Endodermal cell (in vitro differentiated cells): ENCODE data around the gene ADCY3. TPM values are rescaled to one million over a fixed set of nuclear protein-coding genes. Genes with fewer than 3 reads are reported as not detected.
A peak's percentile ranks its signal among the peaks of the same experiment; 100 is the strongest.

ENCODE experiments used
- DNase-seq: peaks from one replicate; pipeline ENCODE4 v3.0.0-alpha.2; 2017
- H3K27ac ChIP-seq: 2 replicates; pipeline ENCODE4 v1.5.1; 2013; ENCODE audit warnings: mild to moderate bottlenecking, low read depth, low read length, moderate library complexity
- H3K27me3 ChIP-seq: 2 replicates; pipeline ENCODE4 v1.6.1; 2013; ENCODE audit warnings: mild to moderate bottlenecking, low read length, moderate library complexity; ENCODE audit not compliant: insufficient read depth, control insufficient read depth, poor library complexity, severe bottlenecking
- H3K36me3 ChIP-seq: 2 replicates; pipeline ENCODE4 v1.7.0; 2013; ENCODE audit warnings: mild to moderate bottlenecking, low read length, moderate library complexity; ENCODE audit not compliant: control insufficient read depth, insufficient read depth
- H3K4me1 ChIP-seq: one replicate; pipeline ENCODE4 v1.7.0; 2013; ENCODE audit warnings: low read length; ENCODE audit not compliant: control insufficient read depth, insufficient read depth
- H3K4me3 ChIP-seq: 2 replicates; pipeline ENCODE4 v1.5.1; 2013; ENCODE audit warnings: mild to moderate bottlenecking, low read length, moderate library complexity
- H3K9ac ChIP-seq: 2 replicates; pipeline ENCODE4 v1.6.1; 2013; ENCODE audit warnings: mild to moderate bottlenecking, low read length, moderate library complexity; ENCODE audit not compliant: poor library complexity, severe bottlenecking; ENCODE audit errors: extremely low read depth
- H3K9me3 ChIP-seq: 2 replicates; pipeline ENCODE4 v1.6.1; 2013; ENCODE audit warnings: mild to moderate bottlenecking, low read length, moderate library complexity; ENCODE audit not compliant: control insufficient read depth
- H3K27ac Mint-ChIP-seq: 2 replicates; pipeline ENCODE4 v1.8.0; 2020; ENCODE audit warnings: mixed read lengths
- H3K27me3 Mint-ChIP-seq: 2 replicates; pipeline ENCODE4 v1.8.0; 2021; ENCODE audit warnings: mild to moderate bottlenecking, mixed read lengths; ENCODE audit not compliant: insufficient read depth
- H3K36me3 Mint-ChIP-seq: 2 replicates; pipeline ENCODE4 v1.8.0; 2020; ENCODE audit warnings: low read depth, mixed read lengths
- H3K4me1 Mint-ChIP-seq: 2 replicates; pipeline ENCODE4 v1.8.0; 2020; ENCODE audit warnings: mixed read lengths
- H3K4me3 Mint-ChIP-seq: 2 replicates; pipeline ENCODE4 v1.8.0; 2020; ENCODE audit warnings: mild to moderate bottlenecking, moderate library complexity, mixed read lengths
- H3K9me3 Mint-ChIP-seq: 2 replicates; pipeline ENCODE4 v1.8.0; 2020; ENCODE audit warnings: mild to moderate bottlenecking, mixed read lengths
- WGBS, 2 experiments: methylation state at CpG; one replicate each; pipeline versions ENCODE4 v1.1.5 to v1.1.7; 2013; ENCODE audit warnings: missing lambda C conversion rate in 2 of 2, mixed read lengths in 1 of 2; ENCODE audit not compliant: insufficient coverage in 1 of 2, insufficient read length in 1 of 2; 5-methylcytosine and 5-hydroxymethylcytosine counted together
- total RNA-seq, 2 donors: library from RNA; stranded (reverse); fragmentation: NEBNext Ultra II Directional in 1 of 2; extraction: Animal tissue kit (Norgen Biotek cat#: 25700) in 1 of 2; gene quantifications; 2 replicates in 1 of 2; 3 replicates in 1 of 2; pipeline ENCODE4 v1.2.1, GENCODE V29; 2021
- TF ChIP-seq, protein P1 (sequence below): fragments of 200-600 bp; sonication (generic); conservative IDR thresholded peaks from 2 replicates; pipeline ENCODE4 v1.5.0; 2021; ENCODE audit warnings: antibody characterized with exemption, mild to moderate bottlenecking

Gene ADCY3
- total RNA-seq, 2 donors from 2014 or later: 29.8 to 41.2 TPM

DNA sequence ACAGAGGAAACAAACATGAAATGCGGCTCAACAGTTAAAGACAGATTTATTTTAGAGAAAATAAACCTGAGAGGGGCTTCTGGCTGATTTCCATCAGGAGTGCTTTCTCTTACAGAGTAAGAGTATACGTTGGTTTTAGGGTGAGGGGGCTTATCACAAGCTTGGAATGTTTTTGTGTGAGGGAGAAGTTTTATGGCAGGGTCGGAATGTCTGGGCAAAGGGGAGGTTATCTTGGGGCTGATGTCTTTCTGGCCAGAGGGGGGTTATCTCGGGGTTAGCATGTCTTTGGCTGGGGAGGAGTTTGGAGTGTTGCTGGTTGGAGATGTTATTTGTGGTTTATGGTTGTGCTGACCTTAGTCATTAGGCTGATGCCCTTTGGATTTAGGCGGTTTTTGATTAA, 149.0 kb downstream of the ADCY3 start:
- Histone ChIP-seq H3K27ac (no peak overlapping the region), H3K36me3 (peaks cover 14% of the 10 kb centered on the region), H3K4me1 (no peaks in the 10 kb centered on the region), H3K9ac (no peak overlapping the region), H3K9me3 (peaks cover 13% of the 10 kb centered on the region), H3K27me3 (no peaks in the 10 kb centered on the region), H3K4me3 (peak overlapping the region; percentile 63)
- Mint-ChIP-seq H3K27me3 (no peaks in the 10 kb centered on the region), H3K36me3 (peaks cover 19% of the 10 kb centered on the region), H3K27ac (peak overlapping the region; percentile 71), H3K4me3 (no peak overlapping the region), H3K9me3 (peaks cover 6% of the 10 kb centered on the region), H3K4me1 (peaks cover 18% of the 10 kb centered on the region)
- no peak for DNase-seq
- WGBS, 2 experiments: 82 to 85% methylated on average over 3 to 5 of the region's 5 CpGs
- TF ChIP-seq, protein P1, sequence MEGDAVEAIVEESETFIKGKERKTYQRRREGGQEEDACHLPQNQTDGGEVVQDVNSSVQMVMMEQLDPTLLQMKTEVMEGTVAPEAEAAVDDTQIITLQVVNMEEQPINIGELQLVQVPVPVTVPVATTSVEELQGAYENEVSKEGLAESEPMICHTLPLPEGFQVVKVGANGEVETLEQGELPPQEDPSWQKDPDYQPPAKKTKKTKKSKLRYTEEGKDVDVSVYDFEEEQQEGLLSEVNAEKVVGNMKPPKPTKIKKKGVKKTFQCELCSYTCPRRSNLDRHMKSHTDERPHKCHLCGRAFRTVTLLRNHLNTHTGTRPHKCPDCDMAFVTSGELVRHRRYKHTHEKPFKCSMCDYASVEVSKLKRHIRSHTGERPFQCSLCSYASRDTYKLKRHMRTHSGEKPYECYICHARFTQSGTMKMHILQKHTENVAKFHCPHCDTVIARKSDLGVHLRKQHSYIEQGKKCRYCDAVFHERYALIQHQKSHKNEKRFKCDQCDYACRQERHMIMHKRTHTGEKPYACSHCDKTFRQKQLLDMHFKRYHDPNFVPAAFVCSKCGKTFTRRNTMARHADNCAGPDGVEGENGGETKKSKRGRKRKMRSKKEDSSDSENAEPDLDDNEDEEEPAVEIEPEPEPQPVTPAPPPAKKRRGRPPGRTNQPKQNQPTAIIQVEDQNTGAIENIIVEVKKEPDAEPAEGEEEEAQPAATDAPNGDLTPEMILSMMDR: no peak

Other genes starting within 250 kb of the ADCY3 start
- 10 to 100 TPM; 37.2 to 38.2 TPM for gene PTRHD1, start 126.8 kb downstream of the ADCY3 start, total RNA-seq
- 10 to 100 TPM; 27.3 to 40.3 TPM for gene CENPO, start 126.8 kb downstream of the ADCY3 start, total RNA-seq
- gene DNAJC27, start 51.7 kb upstream of the ADCY3 start, total RNA-seq: 1 to 10 TPM; 6.2 to 6.5 TPM
- 10 to 100 TPM; 11.0 to 11.8 TPM for gene EFR3B, start 121.8 kb upstream of the ADCY3 start, total RNA-seq
- 10 to 100 TPM; 10.9 to 14.5 TPM for gene POMC, start 248.3 kb upstream of the ADCY3 start, total RNA-seq